Measurements from ENCODE around the gene INHA. TPM values are rescaled to one million over a fixed set of nuclear protein-coding genes. Genes with fewer than 3 reads are reported as not detected.

INHA gene
- total and polyA plus RNA-seq, 5 donors, result 16.7 to 47.6 (median 28.7) TPM

DNA sequence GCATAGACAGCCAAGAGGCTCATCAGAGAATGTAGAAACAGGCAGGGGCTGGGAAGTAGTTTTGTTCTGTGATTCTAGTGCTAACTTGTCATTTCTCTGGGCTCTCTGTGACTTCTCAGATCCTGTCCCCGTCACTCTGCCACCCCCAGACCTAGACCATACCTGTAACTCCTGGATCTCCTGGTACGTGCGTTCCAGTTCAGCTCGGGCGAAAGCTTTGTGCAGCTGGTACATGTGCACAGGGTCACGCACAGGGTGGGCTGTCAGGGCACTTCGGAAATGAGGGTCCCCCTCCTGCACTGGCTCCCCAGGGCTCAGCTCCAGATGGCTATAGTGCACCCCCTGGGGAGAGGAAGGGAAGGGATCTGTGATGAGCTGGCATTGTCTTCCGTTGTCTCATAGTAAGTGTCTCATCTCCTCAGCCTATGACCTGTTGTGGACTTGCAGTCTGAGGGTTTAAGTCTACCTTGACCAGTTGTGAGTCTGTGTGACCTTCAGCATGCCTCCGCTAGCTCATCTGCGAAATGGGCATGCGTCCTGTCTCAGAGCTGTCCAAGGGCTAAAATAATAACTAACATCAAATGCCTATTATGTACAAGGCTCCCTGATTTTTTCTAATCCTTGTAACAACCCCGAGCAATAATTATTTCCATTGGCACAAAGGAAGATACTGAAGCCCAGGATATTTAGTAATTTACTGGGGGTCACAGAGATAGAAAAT, 31.2 kb upstream of the INHA start:
- ATAC-seq, result no peak

DNA sequence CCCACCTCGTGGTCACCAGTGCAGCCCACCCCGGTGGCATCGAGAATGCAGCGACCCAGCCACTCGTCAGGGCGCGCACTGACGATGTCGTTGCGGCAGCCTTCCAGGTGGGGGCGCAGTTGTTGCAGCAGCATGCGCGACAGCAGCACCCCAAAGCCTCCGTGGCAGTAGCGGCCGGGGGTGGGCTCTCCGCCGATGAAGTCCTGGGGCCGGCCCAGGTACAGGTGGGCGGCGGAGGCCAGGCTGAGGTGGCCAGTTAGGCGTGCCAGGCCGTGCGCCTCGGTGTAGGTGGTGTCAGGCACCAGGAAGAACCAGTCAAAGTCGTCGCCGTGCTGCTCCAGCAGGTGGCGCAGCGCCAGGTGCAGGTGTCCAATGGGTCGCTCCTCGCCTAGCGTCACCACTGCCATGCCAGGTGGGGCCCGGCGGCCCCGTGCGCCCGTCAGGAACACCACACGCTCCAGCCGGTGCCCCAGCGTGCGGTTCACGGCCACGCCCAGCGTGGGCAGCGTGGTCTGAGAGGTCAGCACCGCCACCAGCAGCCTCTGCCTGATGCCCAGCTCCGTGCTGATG, 30.4 kb upstream of the INHA start:
- H3K27ac ChIP-seq (ENCODE audit: low read length), result no peak overlapping the region
- intact Hi-C loops (cut with DNase I), result loop anchor here in 3 of 4 donors (5.0 to 10.0 kb wide), 3 partner anchors 101 to 153 kb away; no protein-coding TSS in a partner anchor
- peak in 1 of 2 donors; percentile 4 for ATAC-seq
- H3K9me3 ChIP-seq (ENCODE audit: control insufficient read depth, low read length), result no peaks in the 10 kb centered on the region
- DNase-seq, result peak; percentile 73 to 91 (median 91)
- H3K27me3 ChIP-seq (ENCODE audit: control insufficient read depth, insufficient read depth), result no peaks in the 10 kb centered on the region
- 13% methylated on average over 48 of the region's 48 CpGs for WGBS
- no peaks in the 10 kb centered on the region for H3K4me1 ChIP-seq (ENCODE audit: control insufficient read depth, insufficient read depth, low read length)
- no peak overlapping the region for H3K4me3 ChIP-seq (ENCODE audit: low read length)

More for the DNA sequence above, 31.2 kb upstream of the INHA start:
- Histone ChIP-seq H3K27me3 (ENCODE audit: control insufficient read depth, insufficient read depth) (no peaks in the 10 kb centered on the region), H3K4me3 (ENCODE audit: low read length) (no peak overlapping the region), H3K27ac (ENCODE audit: low read length) (no peak overlapping the region), H3K9me3 (ENCODE audit: control insufficient read depth, low read length) (no peaks in the 10 kb centered on the region), H3K4me1 (ENCODE audit: control insufficient read depth, insufficient read depth, low read length) (no peaks in the 10 kb centered on the region)
- DNase-seq, result peak in 1 of 3 donors; percentile 49
- intact Hi-C loops (cut with DNase I), result loop anchor here in 3 of 4 donors (5.0 to 10.0 kb wide), 3 partner anchors 101 to 154 kb away; no protein-coding TSS in a partner anchor
- WGBS, result 89% methylated on average over 12 of the region's 12 CpGs

DNA sequence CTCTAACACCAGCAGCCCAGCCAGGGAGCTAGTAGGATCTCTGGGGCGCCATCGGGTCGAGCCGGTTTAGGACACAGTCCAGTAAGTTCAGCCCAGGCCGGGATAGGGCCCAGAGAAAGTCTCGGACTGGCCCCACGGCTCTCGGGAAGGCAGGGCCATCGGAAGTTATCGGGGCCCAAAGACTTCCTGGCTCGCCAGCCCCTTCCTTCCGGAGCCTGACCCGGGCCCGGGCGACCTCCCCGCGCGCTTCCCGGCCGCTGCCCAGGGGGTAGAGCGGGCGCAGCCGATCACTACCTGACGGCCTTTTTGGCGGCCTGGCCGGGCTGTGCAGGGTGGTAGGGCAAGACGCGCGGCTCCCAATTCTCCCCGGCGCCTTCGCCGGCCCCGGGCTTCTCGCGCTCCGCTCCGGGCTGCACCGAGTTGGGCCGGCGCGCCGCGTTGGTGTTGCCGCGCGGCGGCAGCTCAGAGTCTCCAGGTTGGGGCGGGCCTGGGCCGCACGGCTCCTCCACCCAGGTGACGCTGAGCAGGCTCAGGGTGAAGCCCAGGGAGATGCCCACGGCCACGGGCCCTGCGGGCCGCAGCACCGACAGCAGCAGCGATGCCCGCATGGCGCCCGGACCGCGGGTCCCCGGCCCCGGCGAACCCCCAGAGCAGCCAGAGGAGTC, 29.0 kb upstream of the INHA start:
- ATAC-seq, result peak; percentile 36 to 40
- intact Hi-C loops (cut with DNase I), result loop anchor here in 3 of 4 donors (5.0 to 10.0 kb wide), 3 partner anchors 99 to 152 kb away; no protein-coding TSS in a partner anchor
- DNase-seq, result no peak
- H3K9me3 ChIP-seq (ENCODE audit: control insufficient read depth, low read length), result no peaks in the 10 kb centered on the region
- H3K4me3 ChIP-seq (ENCODE audit: low read length), result peak overlapping the region; percentile 81
- under 1% methylated on average over 66 of the region's 66 CpGs for WGBS
- peak overlapping the region; percentile 71 for H3K27ac ChIP-seq (ENCODE audit: low read length)
- no peaks in the 10 kb centered on the region for H3K27me3 ChIP-seq (ENCODE audit: control insufficient read depth, insufficient read depth)
- no peaks in the 10 kb centered on the region for H3K4me1 ChIP-seq (ENCODE audit: control insufficient read depth, insufficient read depth, low read length)

DNA sequence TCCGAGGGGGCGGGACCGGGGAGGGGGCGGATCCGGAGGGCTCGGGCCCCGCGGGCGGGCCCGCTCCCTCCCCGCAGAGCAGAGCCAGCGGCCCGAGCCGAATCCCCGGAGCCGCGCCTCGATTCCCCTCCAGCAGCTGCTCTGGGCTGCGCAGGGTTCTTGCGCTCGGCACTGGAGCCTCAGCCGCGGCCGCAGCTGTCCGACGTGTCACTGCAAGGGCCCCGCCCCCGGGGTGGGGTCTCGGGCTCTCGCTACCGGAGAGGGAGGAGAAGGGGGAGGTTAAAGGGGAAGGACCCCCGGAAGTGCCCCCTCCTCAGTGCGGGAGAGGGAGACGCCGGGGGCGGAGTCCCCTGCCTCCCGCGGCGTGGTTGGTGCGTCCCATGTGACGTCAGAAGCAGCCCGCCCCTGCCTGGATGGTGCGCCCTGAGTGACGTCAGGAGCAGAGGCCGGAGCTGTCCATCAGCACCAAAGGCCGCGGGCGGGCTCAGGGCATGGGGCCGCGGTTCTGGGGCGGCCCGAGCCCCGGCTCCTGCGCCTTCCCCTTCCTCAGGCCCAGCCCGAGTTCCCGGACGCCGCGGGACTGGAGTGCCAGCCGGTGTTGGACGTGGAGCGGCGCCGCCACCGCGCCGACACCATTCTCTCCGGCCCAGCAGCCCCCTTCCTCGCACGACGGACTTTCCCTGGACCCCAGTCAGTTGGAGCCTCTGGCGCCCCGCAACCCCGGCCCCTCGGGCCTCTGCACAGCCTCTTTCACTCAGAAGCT, 28.3 kb upstream of the INHA start, which contains the start of the genes CHPF and TMEM198:
Gene CHPF, minus strand, starts transcription at position 214 of the 763 bp plus-strand sequence. CDS start 271 bp downstream, outside the sequence.
Gene TMEM198, plus strand, starts transcription at position 433 of the 763 bp plus-strand sequence. CDS start 700 bp downstream, outside the sequence.
- H3K27ac ChIP-seq (ENCODE audit: low read length), result peak within 1 kb of the TSS; percentile 71
- intact Hi-C loops (cut with DNase I), result loop anchor here in 3 of 4 donors (5.0 to 10.0 kb wide), 3 partner anchors 99 to 151 kb away; no protein-coding TSS in a partner anchor
- peak within 1 kb of the TSS; percentile 81 for H3K4me3 ChIP-seq (ENCODE audit: low read length)
- H3K9me3 ChIP-seq (ENCODE audit: control insufficient read depth, low read length), result no peaks in the 10 kb centered on the region
- ATAC-seq (peak; percentile 93 to 95), DNase-seq (peak; percentile 99 to 100 (median 99))
- WGBS, result under 1% methylated on average over 74 of the region's 75 CpGs
- H3K4me1 ChIP-seq (ENCODE audit: control insufficient read depth, insufficient read depth, low read length), result no peaks in the 10 kb centered on the region
- no peaks in the 10 kb centered on the region for H3K27me3 ChIP-seq (ENCODE audit: control insufficient read depth, insufficient read depth)

DNA sequence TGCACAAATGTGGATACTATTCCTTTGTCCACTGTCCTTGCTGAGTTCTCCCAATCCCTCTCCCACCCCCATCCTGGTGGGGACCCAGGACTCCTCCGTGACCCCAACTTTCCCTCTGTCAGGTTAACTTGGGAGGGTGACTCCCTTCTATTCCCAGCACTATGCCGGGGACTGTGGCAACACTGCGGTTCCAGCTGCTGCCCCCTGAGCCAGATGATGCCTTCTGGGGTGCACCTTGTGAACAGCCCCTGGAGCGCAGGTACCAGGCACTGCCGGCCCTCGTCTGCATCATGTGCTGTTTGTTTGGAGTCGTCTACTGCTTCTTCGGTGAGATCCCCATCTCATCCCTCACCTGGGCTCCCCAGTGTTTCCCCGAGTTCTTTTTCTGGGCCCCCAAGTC, 27.5 kb upstream of the INHA start:
- Histone ChIP-seq H3K4me3 (ENCODE audit: low read length) (peak overlapping the region; percentile 81), H3K4me1 (ENCODE audit: control insufficient read depth, insufficient read depth, low read length) (no peaks in the 10 kb centered on the region), H3K27ac (ENCODE audit: low read length) (no peak overlapping the region), H3K27me3 (ENCODE audit: control insufficient read depth, insufficient read depth) (no peaks in the 10 kb centered on the region), H3K9me3 (ENCODE audit: control insufficient read depth, low read length) (no peaks in the 10 kb centered on the region)
- ATAC-seq (no peak), DNase-seq (no peak)
- WGBS, result 43% methylated on average over 9 of the region's 9 CpGs
- intact Hi-C loops (cut with DNase I), result loop anchor here in 3 of 4 donors (5.0 to 10.0 kb wide), 3 partner anchors 98 to 150 kb away; no protein-coding TSS in a partner anchor

DNA sequence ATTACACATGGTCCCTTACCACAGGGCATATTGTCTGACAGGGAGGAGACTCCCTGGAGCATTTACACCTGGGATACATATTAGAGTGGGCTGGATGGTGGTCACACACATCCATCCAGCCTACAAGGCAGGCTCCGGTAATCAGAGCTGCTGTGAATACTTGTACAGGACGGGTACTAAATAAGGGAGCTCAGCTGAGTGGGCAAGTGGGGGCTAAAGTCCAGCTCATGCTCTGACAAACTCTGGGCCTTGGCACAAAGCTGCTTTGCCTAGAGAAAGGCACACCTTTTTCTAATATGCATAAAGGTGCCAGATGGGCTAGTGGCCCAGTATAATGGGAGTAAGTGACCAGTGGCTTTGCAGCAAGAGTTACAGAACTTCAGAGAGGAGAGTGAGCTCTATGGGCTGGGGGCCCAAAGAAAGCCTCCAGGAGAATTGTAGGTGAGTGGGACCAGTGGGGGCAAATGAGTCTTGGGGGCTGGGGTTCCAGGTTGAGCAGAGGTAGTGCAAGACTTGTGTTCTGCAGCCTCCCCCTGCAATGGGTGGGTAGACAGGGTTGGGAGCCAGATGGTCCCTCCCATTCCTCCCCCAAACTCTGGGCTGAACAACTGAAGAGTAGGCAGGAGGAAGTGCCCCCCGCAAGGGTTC, 26.7 kb upstream of the INHA start:
- Histone ChIP-seq H3K4me1 (ENCODE audit: control insufficient read depth, insufficient read depth, low read length) (no peaks in the 10 kb centered on the region), H3K9me3 (ENCODE audit: control insufficient read depth, low read length) (no peaks in the 10 kb centered on the region), H3K27me3 (ENCODE audit: control insufficient read depth, insufficient read depth) (no peaks in the 10 kb centered on the region), H3K27ac (ENCODE audit: low read length) (no peak overlapping the region), H3K4me3 (ENCODE audit: low read length) (no peak overlapping the region)
- no peak for DNase-seq
- intact Hi-C loops (cut with DNase I), result loop anchor here in 1 of 4 donors (10.0 kb wide), 1 partner anchor 149 kb away; no protein-coding TSS in a partner anchor
- WGBS, result 87% methylated on average over 3 of the region's 3 CpGs
- ATAC-seq, result no peak

DNA sequence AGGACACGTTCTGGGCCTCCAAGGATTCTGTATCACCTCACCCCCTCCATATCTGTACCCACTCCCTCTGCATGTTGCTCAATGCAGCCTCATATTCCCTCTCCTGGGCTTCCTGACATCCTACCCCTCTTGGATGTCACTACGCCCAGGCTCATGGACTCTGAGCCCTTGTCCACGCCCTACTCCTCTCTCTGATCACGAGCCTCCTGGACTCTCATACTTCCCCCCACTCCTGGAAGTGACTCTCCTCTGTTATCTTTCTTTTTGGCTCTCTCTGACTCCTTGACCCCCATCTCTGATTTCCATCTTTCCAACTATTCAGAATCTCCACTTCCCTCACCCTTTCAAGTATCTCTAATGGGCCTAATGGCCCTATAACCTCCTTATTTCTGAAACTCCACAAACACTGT, 26.2 kb upstream of the INHA start:
- intact Hi-C loops (cut with DNase I), result loop anchor here in 1 of 4 donors (10.0 kb wide), 1 partner anchor 149 kb away; no protein-coding TSS in a partner anchor
- 69% methylated on average over 4 of the region's 4 CpGs for whole genome bisulfite sequencing
- ATAC-seq, result no peak
- H3K27ac ChIP-seq (ENCODE audit: low read length), result no peak overlapping the region
- H3K9me3 ChIP-seq (ENCODE audit: control insufficient read depth, low read length), result no peaks in the 10 kb centered on the region
- DNase-seq, result peak in 1 of 3 donors; percentile 6
- no peaks in the 10 kb centered on the region for H3K27me3 ChIP-seq (ENCODE audit: control insufficient read depth, insufficient read depth)
- no peak overlapping the region for H3K4me3 ChIP-seq (ENCODE audit: low read length)
- H3K4me1 ChIP-seq (ENCODE audit: control insufficient read depth, insufficient read depth, low read length), result no peaks in the 10 kb centered on the region

DNA sequence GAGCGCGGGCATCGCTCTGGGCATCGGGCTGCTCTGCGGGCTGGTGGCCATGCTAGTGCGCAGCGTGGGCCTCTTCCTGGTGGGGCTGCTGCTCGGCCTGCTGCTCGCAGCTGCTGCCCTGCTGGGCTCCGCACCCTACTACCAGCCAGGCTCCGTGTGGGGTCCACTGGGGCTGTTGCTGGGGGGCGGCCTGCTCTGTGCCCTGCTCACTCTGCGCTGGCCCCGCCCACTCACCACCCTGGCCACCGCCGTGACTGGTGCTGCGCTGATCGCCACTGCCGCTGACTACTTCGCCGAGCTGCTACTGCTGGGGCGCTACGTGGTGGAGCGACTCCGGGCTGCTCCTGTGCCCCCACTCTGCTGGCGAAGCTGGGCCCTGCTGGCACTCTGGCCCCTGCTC, 24.5 kb upstream of the INHA start:
- peak in 1 of 3 donors; percentile 38 for DNase-seq
- Histone ChIP-seq H3K27ac (ENCODE audit: low read length) (no peak overlapping the region), H3K4me1 (ENCODE audit: control insufficient read depth, insufficient read depth, low read length) (peaks cover 2% of the 10 kb centered on the region), H3K9me3 (ENCODE audit: control insufficient read depth, low read length) (no peaks in the 10 kb centered on the region), H3K27me3 (ENCODE audit: control insufficient read depth, insufficient read depth) (no peaks in the 10 kb centered on the region), H3K4me3 (ENCODE audit: low read length) (no peak overlapping the region)
- intact Hi-C loops (cut with DNase I), result loop anchor here in 1 of 4 donors (10.0 kb wide), 1 partner anchor 147 kb away; no protein-coding TSS in a partner anchor
- 93% methylated on average over 26 of the region's 26 CpGs for whole genome bisulfite sequencing
- ATAC-seq, result no peak

DNA sequence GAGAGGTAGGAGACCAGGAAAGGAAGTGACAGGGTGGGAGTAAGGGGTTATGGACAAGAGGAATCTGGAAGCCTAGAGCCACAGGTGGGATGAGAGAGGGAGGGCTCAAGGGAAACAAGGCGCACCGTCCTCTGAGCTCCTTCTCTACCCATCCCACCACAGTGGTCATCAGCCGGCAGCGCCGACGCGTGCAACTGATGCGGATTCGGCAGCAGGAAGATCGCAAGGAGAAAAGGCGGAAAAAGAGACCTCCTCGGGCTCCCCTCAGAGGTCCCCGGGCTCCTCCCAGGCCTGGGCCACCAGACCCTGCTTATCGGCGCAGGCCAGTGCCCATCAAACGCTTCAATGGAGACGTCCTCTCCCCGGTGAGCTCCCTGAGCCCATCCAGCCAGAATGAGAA, 23.1 kb upstream of the INHA start:
- intact Hi-C loops (cut with DNase I), result loop anchor here in 1 of 4 donors (10.0 kb wide), 1 partner anchor 146 kb away; no protein-coding TSS in a partner anchor
- no peak overlapping the region for H3K27ac ChIP-seq (ENCODE audit: low read length)
- no peak overlapping the region for H3K4me3 ChIP-seq (ENCODE audit: low read length)
- H3K27me3 ChIP-seq (ENCODE audit: control insufficient read depth, insufficient read depth), result no peaks in the 10 kb centered on the region
- DNase-seq (peak in 1 of 3 donors; percentile 42), ATAC-seq (no peak)
- WGBS, result 93% methylated on average over 18 of the region's 18 CpGs
- no peaks in the 10 kb centered on the region for H3K9me3 ChIP-seq (ENCODE audit: control insufficient read depth, low read length)
- peaks cover 5% of the 10 kb centered on the region for H3K4me1 ChIP-seq (ENCODE audit: control insufficient read depth, insufficient read depth, low read length)
